H9 (cell line): Measurements from ENCODE around the gene LARGE1. TPM values are rescaled to one million over a fixed set of nuclear protein-coding genes. Genes with fewer than 3 reads are reported as not detected.

Source experiments
- DNase-seq: peaks from one replicate; pipeline ENCODE4 v3.0.0-alpha.2; 2017
- H2AFZ ChIP-seq: one replicate; pipeline ENCODE4 v1.6.1; 2013; ENCODE audit warnings: mild to moderate bottlenecking, low read length, control low read depth, moderate library complexity
- H2AK5ac ChIP-seq: 2 replicates; pipeline ENCODE4 v1.6.1; 2013; ENCODE audit warnings: low read length, control low read depth, mixed read lengths; ENCODE audit not compliant: insufficient read length
- H2BK120ac ChIP-seq: one replicate; pipeline ENCODE4 v1.6.1; 2013; ENCODE audit warnings: low read depth, mild to moderate bottlenecking, low read length, control low read depth, inconsistent platforms; ENCODE audit not compliant: poor library complexity, severe bottlenecking
- H2BK12ac ChIP-seq: 2 replicates; pipeline ENCODE4 v1.6.1; 2013; ENCODE audit warnings: low read length, control low read depth, mixed read lengths, low read depth; ENCODE audit not compliant: insufficient read length
- H2BK15ac ChIP-seq: 2 replicates; pipeline ENCODE4 v1.6.1; 2013; ENCODE audit warnings: low read depth, low read length, control low read depth
- H2BK20ac ChIP-seq: one replicate; pipeline ENCODE4 v1.6.1; 2013; ENCODE audit warnings: low read depth, mild to moderate bottlenecking, low read length, control low read depth, inconsistent platforms; ENCODE audit not compliant: poor library complexity, severe bottlenecking
- H2BK5ac ChIP-seq: 2 replicates; pipeline ENCODE4 v1.6.1; 2013; ENCODE audit warnings: low read length, control low read depth, mixed read lengths; ENCODE audit not compliant: insufficient read length
- H3K14ac ChIP-seq: 2 replicates; pipeline ENCODE4 v1.6.1; 2013; ENCODE audit warnings: low read length, control low read depth; ENCODE audit not compliant: insufficient read depth
- H3K18ac ChIP-seq: 2 replicates; pipeline ENCODE4 v1.6.1; 2013; ENCODE audit warnings: low read depth, mild to moderate bottlenecking, mixed read lengths, low read length, control low read depth; ENCODE audit not compliant: insufficient read length
- H3K23ac ChIP-seq: 2 replicates; pipeline ENCODE4 v1.6.1; 2013; ENCODE audit warnings: low read length, control low read depth, mixed read lengths, low read depth; ENCODE audit not compliant: insufficient read length
- H3K23me2 ChIP-seq: 2 replicates; pipeline ENCODE4 v1.6.1; 2013; ENCODE audit warnings: low read depth, mild to moderate bottlenecking, mixed read lengths, low read length, control low read depth; ENCODE audit not compliant: insufficient read length, poor library complexity, severe bottlenecking
- H3K27ac ChIP-seq: 2 replicates; pipeline ENCODE4 v1.5.1; 2013; ENCODE audit warnings: low read length, control low read depth, mixed read lengths, low read depth; ENCODE audit not compliant: insufficient read length
- H3K27me3 ChIP-seq: 2 replicates; pipeline ENCODE4 v1.6.1; 2013; ENCODE audit warnings: low read length, control low read depth, inconsistent platforms; ENCODE audit not compliant: insufficient read depth
- H3K4ac ChIP-seq: 2 replicates; pipeline ENCODE4 v1.6.1; 2013; ENCODE audit warnings: low read depth, mild to moderate bottlenecking, control low read depth, inconsistent platforms, low read length, moderate library complexity
- H3K4me1 ChIP-seq: 2 replicates; pipeline ENCODE4 v1.6.1; 2013; ENCODE audit warnings: low read length, control low read depth, inconsistent platforms; ENCODE audit not compliant: insufficient read depth
- H3K4me2 ChIP-seq: 2 replicates; pipeline ENCODE4 v1.6.1; 2013; ENCODE audit warnings: low read length, control low read depth, mixed read lengths; ENCODE audit not compliant: insufficient read length, insufficient read depth
- H3K56ac ChIP-seq: 2 replicates; pipeline ENCODE4 v1.6.1; 2013; ENCODE audit warnings: low read depth, mild to moderate bottlenecking, mixed read lengths, low read length, control low read depth; ENCODE audit not compliant: insufficient read length
- H3K79me1 ChIP-seq: 2 replicates; pipeline ENCODE4 v1.6.1; 2013; ENCODE audit warnings: low read depth, mild to moderate bottlenecking, moderate library complexity, low read length, control low read depth, inconsistent platforms; ENCODE audit not compliant: insufficient read depth, poor library complexity, severe bottlenecking
- H3K79me2 ChIP-seq: 2 replicates; pipeline ENCODE4 v1.6.1; 2013; ENCODE audit warnings: low read length, control low read depth, inconsistent platforms; ENCODE audit not compliant: insufficient read depth
- H3K9ac ChIP-seq: 2 replicates; pipeline ENCODE4 v1.6.1; 2013; ENCODE audit warnings: low read length, control low read depth, mixed read lengths; ENCODE audit not compliant: insufficient read length; ENCODE audit errors: extremely low read depth
- H3K9me3 ChIP-seq: one replicate; pipeline ENCODE4 v1.6.1; 2013; ENCODE audit warnings: low read depth, low read length, inconsistent platforms; ENCODE audit not compliant: control insufficient read depth
- H3T11ph ChIP-seq: one replicate; pipeline ENCODE4 v1.6.1; 2013; ENCODE audit warnings: mild to moderate bottlenecking, low read length, control low read depth, inconsistent platforms
- H4K20me1 ChIP-seq: one replicate; pipeline ENCODE4 v1.6.1; 2013; ENCODE audit not compliant: control insufficient read depth, insufficient read length, insufficient read depth
- H4K5ac ChIP-seq: 2 replicates; pipeline ENCODE4 v1.6.1; 2013; ENCODE audit warnings: low read depth, mild to moderate bottlenecking, mixed read lengths, low read length, control low read depth; ENCODE audit not compliant: insufficient read length
- H4K8ac ChIP-seq: replicated peaks from 2 replicates; pipeline ENCODE4 v1.6.1; 2013; ENCODE audit warnings: low read length, control low read depth, mixed read lengths, low read depth; ENCODE audit not compliant: insufficient read length
- H4K91ac ChIP-seq: 2 replicates; pipeline ENCODE4 v1.6.1; 2013; ENCODE audit warnings: low read depth, mild to moderate bottlenecking, moderate library complexity, mixed read lengths, low read length, control low read depth; ENCODE audit not compliant: insufficient read length
- H3K27ac Mint-ChIP-seq, 3 experiments: 2 replicates in 2 of 3; 3 replicates in 1 of 3; pipeline ENCODE4 v1.8.0; 2020 to 2021; ENCODE audit warnings: mixed read lengths in 3 of 3, mild to moderate bottlenecking in 1 of 3, moderate library complexity in 1 of 3
- H3K27me3 Mint-ChIP-seq: 2 replicates; pipeline ENCODE4 v1.8.0; 2021; ENCODE audit warnings: low read depth, mild to moderate bottlenecking, moderate library complexity, mixed read lengths
- H3K36me3 Mint-ChIP-seq, 3 experiments: 2 replicates in 2 of 3; 3 replicates in 1 of 3; pipeline ENCODE4 v1.8.0; 2020 to 2021; ENCODE audit warnings: low read depth in 3 of 3, mixed read lengths in 3 of 3; ENCODE audit not compliant: insufficient read depth in 1 of 3
- H3K4me1 Mint-ChIP-seq, 2 experiments: 2 replicates each; pipeline ENCODE4 v1.8.0; 2020; ENCODE audit warnings: mixed read lengths in 2 of 2
- H3K4me3 Mint-ChIP-seq, 2 experiments: 2 replicates in 1 of 2; 3 replicates in 1 of 2; pipeline ENCODE4 v1.8.0; 2020 to 2021; ENCODE audit warnings: mild to moderate bottlenecking in 2 of 2, mixed read lengths in 2 of 2, moderate library complexity in 1 of 2
- H3K9me3 Mint-ChIP-seq, 2 experiments: 2 replicates in 1 of 2; 3 replicates in 1 of 2; pipeline ENCODE4 v1.8.0; 2020; ENCODE audit warnings: mild to moderate bottlenecking in 2 of 2, mixed read lengths in 2 of 2, moderate library complexity in 1 of 2
- CTCF ChIP-seq: fragments of 200-600 bp; sonication (generic); conservative IDR thresholded peaks from 3 replicates; pipeline ENCODE4 v1.8.0; 2021; ENCODE audit warnings: antibody characterized with exemption, mild to moderate bottlenecking
- WGBS: extraction: QIAGEN DNeasy Blood & Tissue Kit; methylation state at CpG from one replicate; pipeline ENCODE4 v1.1.7; 2013; ENCODE audit warnings: missing lambda C conversion rate, low lambda C conversion rate, mixed read lengths; ENCODE audit not compliant: insufficient read length; ENCODE audit errors: extremely low coverage; 5-methylcytosine and 5-hydroxymethylcytosine counted together
- total RNA-seq: library from RNA; stranded (reverse); gene quantifications from 2 replicates; pipeline ENCODE4 v1.2.1, GENCODE V29; 2021

The LARGE1 gene
- total RNA-seq, 1 experiment from 2014 or later: 43.5 TPM

DNA sequence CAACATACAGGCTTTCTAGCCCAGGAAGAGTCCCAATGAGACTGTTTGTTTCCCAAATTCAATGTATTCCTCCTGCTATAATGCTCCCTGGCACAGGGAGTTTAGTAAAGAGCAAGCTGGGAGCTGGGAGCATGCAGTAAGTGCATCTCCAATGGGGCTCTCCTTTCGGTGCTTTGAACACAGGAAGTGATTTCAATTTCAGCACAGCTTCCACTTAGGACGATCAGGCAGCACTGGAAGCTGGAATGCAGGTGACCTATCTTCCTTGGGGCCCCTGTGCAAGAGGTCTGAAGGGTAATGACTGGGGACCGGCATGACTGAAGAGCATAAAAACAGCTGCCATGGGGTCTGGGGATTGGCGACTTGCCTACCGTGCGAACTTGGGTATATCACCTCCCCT lies 76.0 kb downstream of the LARGE1 start:
- peaks cover 33% of the 10 kb centered on the region for H3K4me1 ChIP-seq
- no peaks in the 10 kb centered on the region for H3K27me3 ChIP-seq
- peak; percentile 51 for DNase-seq
- no peak overlapping the region for H3K9ac ChIP-seq
- H2BK120ac ChIP-seq: no peak overlapping the region
- H2AFZ ChIP-seq: no peak overlapping the region
- H3K4me2 ChIP-seq: peak overlapping the region; percentile 8
- Mint-ChIP-seq H3K27ac (peak overlapping the region in 2 of 3 experiments; percentile 80 to 86; a peak in 4 of 7 replicates), H3K4me3 (no peak overlapping the region; a peak in 1 of 5 replicates), H3K27me3 (no peaks in the 10 kb centered on the region), H3K4me1 (peaks cover 76 to 83% of the 10 kb centered on the region in 2 experiments), H3K36me3 (peaks cover 3 to 8% (median 3%) of the 10 kb centered on the region in 3 experiments; a peak in 4 of 7 replicates), H3K9me3 (no peaks in the 10 kb centered on the region)
- peaks cover 34% of the 10 kb centered on the region for H3K79me2 ChIP-seq
- no peak overlapping the region for H4K5ac ChIP-seq
- H3K27ac ChIP-seq: no peak overlapping the region
- H3K4ac ChIP-seq: no peak overlapping the region; the same call in 1 of the 2 replicates
- no peak overlapping the region for H2BK15ac ChIP-seq
- H4K91ac ChIP-seq: no peak overlapping the region
- H3K56ac ChIP-seq: no peak overlapping the region
- H3K79me1 ChIP-seq: peaks cover under 1% of the 10 kb centered on the region
- no peak overlapping the region for H3K23ac ChIP-seq
- TF ChIP-seq CTCF: no peak
- H4K8ac ChIP-seq: no peak overlapping the region
- H3T11ph ChIP-seq: no peak overlapping the region
- H3K23me2 ChIP-seq: no peaks in the 10 kb centered on the region
- no peaks in the 10 kb centered on the region for H3K9me3 ChIP-seq
- H2AK5ac ChIP-seq: no peak overlapping the region
- no peak overlapping the region for H2BK12ac ChIP-seq
- H2BK5ac ChIP-seq: no peak overlapping the region
- 0 out of 2 replicates have a peak overlapping the region, but pooled peaks have one; percentile 0 for H3K14ac ChIP-seq
- H4K20me1 ChIP-seq: no peaks in the 10 kb centered on the region
- H3K18ac ChIP-seq: no peak overlapping the region
- no peak overlapping the region for H2BK20ac ChIP-seq
- WGBS: no CpG with 5 or more reads among the region's 6 CpGs
